ENCODE measurements around the gene SNX27. TPM values are rescaled to one million over a fixed set of nuclear protein-coding genes. Genes with fewer than 3 reads are reported as not detected.

Gene SNX27
- total and polyA plus RNA-seq, 2 experiments from 2014 or later, result 40.6 to 59.7 TPM

GRCh38 chr1:151684128-151684527 is 72.3 kb downstream of the SNX27 start (continued):
- TF ChIP-seq, protein P1, sequence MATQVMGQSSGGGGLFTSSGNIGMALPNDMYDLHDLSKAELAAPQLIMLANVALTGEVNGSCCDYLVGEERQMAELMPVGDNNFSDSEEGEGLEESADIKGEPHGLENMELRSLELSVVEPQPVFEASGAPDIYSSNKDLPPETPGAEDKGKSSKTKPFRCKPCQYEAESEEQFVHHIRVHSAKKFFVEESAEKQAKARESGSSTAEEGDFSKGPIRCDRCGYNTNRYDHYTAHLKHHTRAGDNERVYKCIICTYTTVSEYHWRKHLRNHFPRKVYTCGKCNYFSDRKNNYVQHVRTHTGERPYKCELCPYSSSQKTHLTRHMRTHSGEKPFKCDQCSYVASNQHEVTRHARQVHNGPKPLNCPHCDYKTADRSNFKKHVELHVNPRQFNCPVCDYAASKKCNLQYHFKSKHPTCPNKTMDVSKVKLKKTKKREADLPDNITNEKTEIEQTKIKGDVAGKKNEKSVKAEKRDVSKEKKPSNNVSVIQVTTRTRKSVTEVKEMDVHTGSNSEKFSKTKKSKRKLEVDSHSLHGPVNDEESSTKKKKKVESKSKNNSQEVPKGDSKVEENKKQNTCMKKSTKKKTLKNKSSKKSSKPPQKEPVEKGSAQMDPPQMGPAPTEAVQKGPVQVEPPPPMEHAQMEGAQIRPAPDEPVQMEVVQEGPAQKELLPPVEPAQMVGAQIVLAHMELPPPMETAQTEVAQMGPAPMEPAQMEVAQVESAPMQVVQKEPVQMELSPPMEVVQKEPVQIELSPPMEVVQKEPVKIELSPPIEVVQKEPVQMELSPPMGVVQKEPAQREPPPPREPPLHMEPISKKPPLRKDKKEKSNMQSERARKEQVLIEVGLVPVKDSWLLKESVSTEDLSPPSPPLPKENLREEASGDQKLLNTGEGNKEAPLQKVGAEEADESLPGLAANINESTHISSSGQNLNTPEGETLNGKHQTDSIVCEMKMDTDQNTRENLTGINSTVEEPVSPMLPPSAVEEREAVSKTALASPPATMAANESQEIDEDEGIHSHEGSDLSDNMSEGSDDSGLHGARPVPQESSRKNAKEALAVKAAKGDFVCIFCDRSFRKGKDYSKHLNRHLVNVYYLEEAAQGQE (IDR thresholded peaks at IDR 0.05; ENCODE audit: unreplicated experiment), result no peak

DNA sequence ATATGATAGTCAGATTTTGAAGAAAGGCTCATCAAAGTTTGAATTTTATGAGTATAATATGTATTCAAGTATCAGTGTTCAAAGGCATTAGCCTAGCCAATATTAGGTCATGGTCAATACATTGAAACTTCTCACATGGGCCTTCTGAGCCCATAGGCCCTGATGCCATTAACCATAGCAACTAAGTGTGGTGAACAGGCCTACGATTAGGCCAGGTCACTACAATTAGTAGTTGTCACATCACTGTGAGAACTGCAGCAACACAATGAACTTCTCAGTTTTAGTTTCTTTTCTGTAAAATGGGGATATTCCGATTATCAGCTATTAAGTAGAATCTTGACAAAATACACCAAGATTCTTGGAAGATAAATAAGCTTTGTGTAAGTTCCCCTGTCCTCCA is 74.7 kb downstream of the SNX27 start:
- H2AFZ ChIP-seq, result no peak overlapping the region
- DNase-seq (ENCODE audit: low spot score), result no peak
- no peak overlapping the region for H3K4me3 ChIP-seq
- Mint-ChIP-seq H3K27ac (no peak overlapping the region), H3K4me1 (no peaks in the 10 kb centered on the region), H3K27me3 (ENCODE audit: insufficient read depth, low read depth, poor library complexity) (peaks cover 1% of the 10 kb centered on the region), H3K9me3 (no peaks in the 10 kb centered on the region), H3K36me3 (ENCODE audit: low read depth) (peaks cover 2% of the 10 kb centered on the region; the same call in 1 of the 3 replicates), H3K4me3 (no peak overlapping the region)
- H3K27me3 ChIP-seq (ENCODE audit: insufficient read depth), result no peaks in the 10 kb centered on the region
- no peaks in the 10 kb centered on the region for H3K9me2 ChIP-seq (ENCODE audit: insufficient read depth)
- ATAC-seq, result no peak
- H3K4me1 ChIP-seq (ENCODE audit: insufficient read depth), result no peaks in the 10 kb centered on the region
- H4K20me1 ChIP-seq (replicated peaks; ENCODE audit: insufficient read depth), result no peaks in the 10 kb centered on the region
- H3K4me2 ChIP-seq, result no peak overlapping the region
- H3K79me2 ChIP-seq (replicated peaks; ENCODE audit: insufficient read depth), result no peaks in the 10 kb centered on the region
- no peaks in the 10 kb centered on the region for H3K36me3 ChIP-seq (ENCODE audit: insufficient read depth)
- no peaks in the 10 kb centered on the region for H3F3A ChIP-seq (replicated peaks; ENCODE audit: low read depth)
- H3K27ac ChIP-seq (ENCODE audit: low read depth), result no peak overlapping the region
- no peak for TF ChIP-seq CTCF (conservative IDR thresholded peaks at IDR 0.05; ENCODE audit: low read depth in 2 of 2)
- no peak for TF ChIP-seq ZNF462 (CRISPR knock-in tag; IDR thresholded peaks at IDR 0.05)
- TF ChIP-seq ZNF114 (CRISPR knock-in tag; IDR thresholded peaks at IDR 0.05), result no peak
- TF ChIP-seq EZH2phosphoT487 (IDR thresholded peaks at IDR 0.05; ENCODE audit: unreplicated experiment), result no peak
- TF ChIP-seq EZH2 (IDR thresholded peaks at IDR 0.05; ENCODE audit: low read depth, unreplicated experiment), result no peak
- TF ChIP-seq JUNB (IDR thresholded peaks at IDR 0.05; ENCODE audit: unreplicated experiment), result no peak
- no peak for TF ChIP-seq ETS1 (IDR thresholded peaks at IDR 0.05)
- no peak for TF ChIP-seq NANOG (IDR thresholded peaks at IDR 0.05; ENCODE audit: borderline replicate concordance)
